Mucosa of rectum (tissue), 2 donors: ENCODE data around the gene TCF12.

ENCODE experiments used
- H3K27ac ChIP-seq, 2 donors: one replicate each; pipeline ENCODE4 v1.7.0; 2013; ENCODE audit warnings: inconsistent platforms in 2 of 2, low read depth in 2 of 2, low read length in 2 of 2
- H3K27me3 ChIP-seq, 2 donors: one replicate each; pipeline ENCODE4 v1.7.0; 2013; ENCODE audit warnings: low read length in 2 of 2; ENCODE audit not compliant: control insufficient read depth in 2 of 2, insufficient read depth in 2 of 2
- H3K36me3 ChIP-seq, 2 donors: one replicate each; pipeline ENCODE4 v1.7.0; 2013; ENCODE audit warnings: low read length in 2 of 2; ENCODE audit not compliant: control insufficient read depth in 2 of 2, insufficient read depth in 2 of 2
- H3K4me1 ChIP-seq, 2 donors: one replicate each; pipeline ENCODE4 v1.7.0; 2013; ENCODE audit warnings: low read length in 2 of 2, mild to moderate bottlenecking in 1 of 2; ENCODE audit not compliant: control insufficient read depth in 2 of 2, insufficient read depth in 2 of 2
- H3K4me3 ChIP-seq, 2 donors: one replicate each; pipeline ENCODE4 v1.7.0; 2013; ENCODE audit warnings: low read length in 2 of 2
- H3K9ac ChIP-seq, 2 donors: one replicate each; pipeline ENCODE4 v1.7.0; 2013; ENCODE audit warnings: low read length in 2 of 2, low read depth in 1 of 2, mild to moderate bottlenecking in 1 of 2
- H3K9me3 ChIP-seq, 2 donors: one replicate each; pipeline ENCODE4 v1.7.0; 2013; ENCODE audit warnings: low read length in 2 of 2; ENCODE audit not compliant: control insufficient read depth in 2 of 2
- donor health status: healthy.
- donor health status: Normal muscosa, but diverticular disease.

TCF12 gene

GRCh38 chr15:57255751-57256341, 337.4 kb downstream of the TCF12 start:
- H3K27me3 ChIP-seq = no peaks in the 10 kb centered on the region
- H3K9me3 ChIP-seq = no peaks in the 10 kb centered on the region
- no peak overlapping the region for H3K9ac ChIP-seq
- no peak overlapping the region for H3K27ac ChIP-seq
- no peak overlapping the region for H3K4me3 ChIP-seq
- no peaks in the 10 kb centered on the region for H3K4me1 ChIP-seq
- peaks cover 18 to 20% of the 10 kb centered on the region in 2 donors for H3K36me3 ChIP-seq

- Histone ChIP-seq H3K9ac (no peak overlapping the region), H3K4me3 (no peak overlapping the region), H3K27ac (no peak overlapping the region), H3K4me1 (no peaks in the 10 kb centered on the region), H3K27me3 (no peaks in the 10 kb centered on the region), H3K36me3 (peaks cover 11 to 18% of the 10 kb centered on the region in 2 donors), H3K9me3 (no peaks in the 10 kb centered on the region)
Observed at GRCh38 chr15:57256939-57257338, 338.5 kb downstream of the TCF12 start.

- no peak overlapping the region for H3K4me3 ChIP-seq
- no peaks in the 10 kb centered on the region for H3K27me3 ChIP-seq
- H3K4me1 ChIP-seq = no peaks in the 10 kb centered on the region
- H3K27ac ChIP-seq = no peak overlapping the region
- H3K9me3 ChIP-seq = no peaks in the 10 kb centered on the region
- peaks cover 16 to 18% of the 10 kb centered on the region in 2 donors for H3K36me3 ChIP-seq
- no peak overlapping the region for H3K9ac ChIP-seq
Observed at GRCh38 chr15:57259568-57260040, 341.2 kb downstream of the TCF12 start.

- H3K27ac ChIP-seq = no peak overlapping the region
- no peak overlapping the region for H3K9ac ChIP-seq
- no peaks in the 10 kb centered on the region for H3K27me3 ChIP-seq
- no peaks in the 10 kb centered on the region for H3K4me1 ChIP-seq
- no peaks in the 10 kb centered on the region for H3K9me3 ChIP-seq
- peaks cover 25 to 27% of the 10 kb centered on the region in 2 donors for H3K36me3 ChIP-seq
- no peak overlapping the region for H3K4me3 ChIP-seq
Observed at GRCh38 chr15:57263520-57263919, 345.1 kb downstream of the TCF12 start.

- H3K36me3 ChIP-seq = peaks cover 26 to 35% of the 10 kb centered on the region in 2 donors
- H3K9me3 ChIP-seq = no peaks in the 10 kb centered on the region
- no peak overlapping the region for H3K9ac ChIP-seq
- no peaks in the 10 kb centered on the region for H3K4me1 ChIP-seq
- no peak overlapping the region for H3K27ac ChIP-seq
- H3K4me3 ChIP-seq = no peak overlapping the region
- no peaks in the 10 kb centered on the region for H3K27me3 ChIP-seq
Observed at GRCh38 chr15:57272771-57273357, 354.4 kb downstream of the TCF12 start.

- Histone ChIP-seq H3K27me3 (no peaks in the 10 kb centered on the region), H3K9me3 (no peaks in the 10 kb centered on the region), H3K4me1 (no peaks in the 10 kb centered on the region), H3K9ac (no peak overlapping the region), H3K36me3 (peaks cover 25 to 30% of the 10 kb centered on the region in 2 donors), H3K27ac (no peak overlapping the region), H3K4me3 (no peak overlapping the region)
Observed at GRCh38 chr15:57273402-57273801, 355.0 kb downstream of the TCF12 start.

GRCh38 chr15:57278439-57278838, 360.0 kb downstream of the TCF12 start:
- H3K27me3 ChIP-seq = no peaks in the 10 kb centered on the region
- H3K36me3 ChIP-seq = peaks cover 26 to 35% of the 10 kb centered on the region in 2 donors
- H3K27ac ChIP-seq = no peak overlapping the region
- H3K9ac ChIP-seq = no peak overlapping the region
- H3K4me3 ChIP-seq = no peak overlapping the region
- H3K4me1 ChIP-seq = no peaks in the 10 kb centered on the region
- H3K9me3 ChIP-seq = no peaks in the 10 kb centered on the region

GRCh38 chr15:57280464-57280863, 362.0 kb downstream of the TCF12 start:
- Histone ChIP-seq H3K4me1 (no peaks in the 10 kb centered on the region), H3K4me3 (no peak overlapping the region), H3K9ac (no peak overlapping the region), H3K36me3 (peaks cover 23 to 25% of the 10 kb centered on the region in 2 donors), H3K27me3 (no peaks in the 10 kb centered on the region), H3K27ac (no peak overlapping the region), H3K9me3 (no peaks in the 10 kb centered on the region)

- Histone ChIP-seq H3K9ac (no peak overlapping the region), H3K4me1 (no peaks in the 10 kb centered on the region), H3K36me3 (peaks cover 28 to 29% of the 10 kb centered on the region in 2 donors), H3K9me3 (no peaks in the 10 kb centered on the region), H3K27ac (no peak overlapping the region), H3K27me3 (no peaks in the 10 kb centered on the region), H3K4me3 (no peak overlapping the region)
Observed at GRCh38 chr15:57281321-57281720, 362.9 kb downstream of the TCF12 start.

GRCh38 chr15:57282686-57283085, 364.2 kb downstream of the TCF12 start:
- Histone ChIP-seq H3K9ac (no peak overlapping the region), H3K36me3 (peaks cover 39 to 40% of the 10 kb centered on the region in 2 donors), H3K27me3 (no peaks in the 10 kb centered on the region), H3K4me3 (no peak overlapping the region), H3K9me3 (no peaks in the 10 kb centered on the region), H3K4me1 (no peaks in the 10 kb centered on the region), H3K27ac (no peak overlapping the region)
